Measurements from ENCODE around the gene BUB1B. TPM values are rescaled to one million over a fixed set of nuclear protein-coding genes. Genes with fewer than 3 reads are reported as not detected.
"Not testable (repeated sequence)": the region's sequence is repeated elsewhere in the genome, so short reads cannot be mapped to it uniquely, and the experiment has no call there.

BUB1B gene
- total RNA-seq, 4 donors from 2014 or later, result 1.4 to 15.3 (median 8.6) TPM

GRCh38 chr15:40115670-40116093, 45.2 kb upstream of the BUB1B start:
- TF ChIP-seq EP300 (IDR thresholded peaks at IDR 0.05; ENCODE audit: low read depth) (no peak), CTCF (IDR thresholded peaks at IDR 0.05) (no peak), POLR2AphosphoS5 (IDR thresholded peaks at IDR 0.05) (no peak), POLR2A (IDR thresholded peaks at IDR 0.05) (no peak)

GRCh38 chr15:40118473-40118872, 42.4 kb upstream of the BUB1B start:
- Histone ChIP-seq H3K4me3 (no peak overlapping the region), H3K36me3 (no peaks in the 10 kb centered on the region), H3K27me3 (no peaks in the 10 kb centered on the region), H3K9me3 (no peaks in the 10 kb centered on the region), H3K27ac (no peak overlapping the region), H3K4me1 (peaks cover 0 to 3% (median 0%) of the 10 kb centered on the region in 4 donors)
- intact Hi-C loops (cut with DNase I; ENCODE audit: low total_unique reads), result no loop called here
- WGBS, 2 donors (ENCODE audit: low coverage in 1 of 2), result 80 to 92% methylated on average over 2 to 3 of the region's 3 CpGs
- in situ Hi-C loops (cut with MboI; ENCODE audit: low pct_ligation_motif_present in 1 of 4, low pct_unique_long_range_greater_than_20kb in 1 of 4, low sequenced_read_pairs in 3 of 4), result no loop called here
- TF ChIP-seq EP300 (IDR thresholded peaks at IDR 0.05; ENCODE audit: low read depth) (no peak), CTCF (IDR thresholded peaks at IDR 0.05) (no peak), POLR2A (IDR thresholded peaks at IDR 0.05) (no peak), POLR2AphosphoS5 (IDR thresholded peaks at IDR 0.05) (no peak)
- DNase-seq, result no peak

More at GRCh38 chr15:40115670-40116093, 45.2 kb upstream of the BUB1B start:
- intact Hi-C loops (cut with DNase I; ENCODE audit: low total_unique reads), result no loop called here
- H3K27ac ChIP-seq, result peak overlapping the region in 2 of 4 donors; percentile 52 to 62
- H3K4me3 ChIP-seq, result no peak overlapping the region
- peak; percentile 78 for DNase-seq
- H3K36me3 ChIP-seq, result no peaks in the 10 kb centered on the region
- 62% methylated on average over 8 of the region's 8 CpGs; no CpG with 5 or more reads in 1 of the 2 donors for WGBS, 2 donors (ENCODE audit: low coverage in 1 of 2)
- in situ Hi-C loops (cut with MboI; ENCODE audit: low pct_ligation_motif_present in 1 of 4, low pct_unique_long_range_greater_than_20kb in 1 of 4, low sequenced_read_pairs in 3 of 4), result no loop called here
- no peaks in the 10 kb centered on the region for H3K9me3 ChIP-seq
- peaks cover 0 to 3% (median 0%) of the 10 kb centered on the region in 4 donors for H3K4me1 ChIP-seq
- H3K27me3 ChIP-seq, result no peaks in the 10 kb centered on the region

GRCh38 chr15:40121911-40122638, 38.8 kb upstream of the BUB1B start:
- no peak for DNase-seq
- Histone ChIP-seq H3K27ac (no peak overlapping the region), H3K4me3 (no peak overlapping the region), H3K27me3 (no peaks in the 10 kb centered on the region), H3K36me3 (no peaks in the 10 kb centered on the region), H3K9me3 (no peaks in the 10 kb centered on the region), H3K4me1 (no peaks in the 10 kb centered on the region)
- intact Hi-C loops (cut with DNase I; ENCODE audit: low total_unique reads), result no loop called here
- TF ChIP-seq EP300 (IDR thresholded peaks at IDR 0.05; ENCODE audit: low read depth) (no peak), POLR2AphosphoS5 (IDR thresholded peaks at IDR 0.05) (no peak), POLR2A (IDR thresholded peaks at IDR 0.05) (no peak), CTCF (IDR thresholded peaks at IDR 0.05) (no peak)
- WGBS, 2 donors (ENCODE audit: low coverage in 1 of 2), result 73 to 74% methylated on average over 4 to 6 of the region's 6 CpGs
- in situ Hi-C loops (cut with MboI; ENCODE audit: low pct_ligation_motif_present in 1 of 4, low pct_unique_long_range_greater_than_20kb in 1 of 4, low sequenced_read_pairs in 3 of 4), result no loop called here

GRCh38 chr15:40122989-40123388, 37.9 kb upstream of the BUB1B start:
- intact Hi-C loops (cut with DNase I; ENCODE audit: low total_unique reads); H3K4me3 ChIP-seq; H3K36me3 ChIP-seq; H3K27ac ChIP-seq; in situ Hi-C loops (cut with MboI; ENCODE audit: low pct_ligation_motif_present in 1 of 4, low pct_unique_long_range_greater_than_20kb in 1 of 4, low sequenced_read_pairs in 3 of 4); H3K4me1 ChIP-seq; DNase-seq; H3K27me3 ChIP-seq; H3K9me3 ChIP-seq: not testable (repeated sequence)
- 94% methylated on average over 1 of the region's 1 CpG; no CpG with 5 or more reads in 1 of the 2 donors for WGBS, 2 donors (ENCODE audit: low coverage in 1 of 2)

- H3K27ac ChIP-seq; H3K27me3 ChIP-seq; H3K9me3 ChIP-seq; H3K4me1 ChIP-seq; intact Hi-C loops (cut with DNase I; ENCODE audit: low total_unique reads); H3K36me3 ChIP-seq; H3K4me3 ChIP-seq; in situ Hi-C loops (cut with MboI; ENCODE audit: low pct_ligation_motif_present in 1 of 4, low pct_unique_long_range_greater_than_20kb in 1 of 4, low sequenced_read_pairs in 3 of 4); DNase-seq: not testable (repeated sequence)
- WGBS, 2 donors (ENCODE audit: low coverage in 1 of 2), result 88% methylated on average over 5 of the region's 5 CpGs; no CpG with 5 or more reads in 1 of the 2 donors
Measured at GRCh38 chr15:40123863-40124262, 37.0 kb upstream of the BUB1B start.

GRCh38 chr15:40124333-40124732, 36.5 kb upstream of the BUB1B start:
- DNase-seq; H3K4me1 ChIP-seq; H3K4me3 ChIP-seq; in situ Hi-C loops (cut with MboI; ENCODE audit: low pct_ligation_motif_present in 1 of 4, low pct_unique_long_range_greater_than_20kb in 1 of 4, low sequenced_read_pairs in 3 of 4); intact Hi-C loops (cut with DNase I; ENCODE audit: low total_unique reads); H3K27ac ChIP-seq; H3K36me3 ChIP-seq; H3K9me3 ChIP-seq; H3K27me3 ChIP-seq: not testable (repeated sequence)
- 75% methylated on average over 3 of the region's 3 CpGs; no CpG with 5 or more reads in 1 of the 2 donors for WGBS, 2 donors (ENCODE audit: low coverage in 1 of 2)

GRCh38 chr15:40124807-40125285, 36.0 kb upstream of the BUB1B start:
- H3K27me3 ChIP-seq; H3K36me3 ChIP-seq; DNase-seq; H3K4me1 ChIP-seq; in situ Hi-C loops (cut with MboI; ENCODE audit: low pct_ligation_motif_present in 1 of 4, low pct_unique_long_range_greater_than_20kb in 1 of 4, low sequenced_read_pairs in 3 of 4); H3K4me3 ChIP-seq; H3K27ac ChIP-seq; H3K9me3 ChIP-seq; intact Hi-C loops (cut with DNase I; ENCODE audit: low total_unique reads): not testable (repeated sequence)
- 38% methylated on average over 5 of the region's 5 CpGs; no CpG with 5 or more reads in 1 of the 2 donors for WGBS, 2 donors (ENCODE audit: low coverage in 1 of 2)

All from transverse colon (tissue), 4 donors.